ENCODE results near the gene KRTAP5-5. TPM values are rescaled to one million over a fixed set of nuclear protein-coding genes. Genes with fewer than 3 reads are reported as not detected.

Gene KRTAP5-5
- total and polyA plus RNA-seq, 10 donors: not detected

- no peaks in the 10 kb centered on the region for H3K9me3 ChIP-seq
- H3K4me1 ChIP-seq: peaks cover 5 to 34% (median 23%) of the 10 kb centered on the region in 6 donors
- TF ChIP-seq CTCF (IDR thresholded peaks at IDR 0.05 in 8 of 11, conservative IDR thresholded peaks at IDR 0.05 in 3 of 11) (no peak), POLR2AphosphoS5 (IDR thresholded peaks at IDR 0.05) (no peak), POLR2A (IDR thresholded peaks at IDR 0.05) (no peak)
- H3K36me3 ChIP-seq: no peaks in the 10 kb centered on the region
- intact Hi-C loops (cut with DNase I; ENCODE audit: low total_unique reads): loop anchor here (5.0 to 10.0 kb wide), 3 partner anchors 41 to 504 kb away; partner anchors contain the start of gene SYT8
- DNase-seq: peak; percentile 35
- peaks cover 0 to 39% (median 4%) of the 10 kb centered on the region in 7 donors for H3K27me3 ChIP-seq (replicated peaks in 1 of 7)
- WGBS, 5 donors: 54 to 79% (median 74%) methylated on average over 5 of the region's 5 CpGs
- no peak overlapping the region for H3K4me3 ChIP-seq
- H3K27ac ChIP-seq: no peak overlapping the region
Observed at GRCh38 chr11:1650918-1651262, 21.3 kb downstream of the KRTAP5-5 start.

- 85 to 89% (median 86%) methylated on average over 7 of the region's 7 CpGs for WGBS, 5 donors
- TF ChIP-seq POLR2AphosphoS5 (IDR thresholded peaks at IDR 0.05) (no peak), CTCF (IDR thresholded peaks at IDR 0.05 in 8 of 11, conservative IDR thresholded peaks at IDR 0.05 in 3 of 11) (no peak), POLR2A (IDR thresholded peaks at IDR 0.05) (no peak)
- no peak overlapping the region for H3K4me3 ChIP-seq
- peaks cover 0 to 43% (median 4%) of the 10 kb centered on the region in 7 donors for H3K27me3 ChIP-seq (replicated peaks in 1 of 7)
- no peaks in the 10 kb centered on the region for H3K9me3 ChIP-seq
- no peak overlapping the region for H3K27ac ChIP-seq
- H3K4me1 ChIP-seq: peaks cover 5 to 34% (median 23%) of the 10 kb centered on the region in 6 donors
- intact Hi-C loops (cut with DNase I; ENCODE audit: low total_unique reads): loop anchor here (5.0 to 10.0 kb wide), 3 partner anchors 41 to 503 kb away; partner anchors contain the start of gene SYT8
- H3K36me3 ChIP-seq: no peaks in the 10 kb centered on the region
- peak; percentile 29 for DNase-seq
Observed at GRCh38 chr11:1651411-1651980, 21.9 kb downstream of the KRTAP5-5 start.

- no peak overlapping the region for H3K27ac ChIP-seq
- intact Hi-C loops (cut with DNase I; ENCODE audit: low total_unique reads): loop anchor here (5.0 to 10.0 kb wide), 3 partner anchors 40 to 503 kb away; partner anchors contain the start of gene SYT8
- no peak overlapping the region for H3K4me3 ChIP-seq
- H3K4me1 ChIP-seq: peaks cover 5 to 34% (median 23%) of the 10 kb centered on the region in 6 donors
- H3K36me3 ChIP-seq: no peaks in the 10 kb centered on the region
- TF ChIP-seq POLR2A (IDR thresholded peaks at IDR 0.05): no peak
- TF ChIP-seq CTCF (IDR thresholded peaks at IDR 0.05 in 8 of 11, conservative IDR thresholded peaks at IDR 0.05 in 3 of 11): no peak
- no peak for TF ChIP-seq POLR2AphosphoS5 (IDR thresholded peaks at IDR 0.05)
- H3K9me3 ChIP-seq: no peaks in the 10 kb centered on the region
- DNase-seq: peak; percentile 73
- H3K27me3 ChIP-seq (replicated peaks in 1 of 7): peaks cover 0 to 43% (median 4%) of the 10 kb centered on the region in 7 donors
- WGBS, 5 donors: 77 to 87% (median 84%) methylated on average over 15 to 19 of the region's 19 CpGs
Observed at GRCh38 chr11:1652026-1652425, 22.5 kb downstream of the KRTAP5-5 start.

- 52 to 58% (median 54%) methylated on average over 20 of the region's 20 CpGs for WGBS, 5 donors
- Histone ChIP-seq H3K4me3 (no peak overlapping the region), H3K36me3 (no peaks in the 10 kb centered on the region), H3K27ac (no peak overlapping the region), H3K4me1 (peaks cover 5 to 34% (median 23%) of the 10 kb centered on the region in 6 donors), H3K27me3 (replicated peaks in 1 of 7) (peaks cover 0 to 43% (median 4%) of the 10 kb centered on the region in 7 donors), H3K9me3 (no peaks in the 10 kb centered on the region)
- intact Hi-C loops (cut with DNase I; ENCODE audit: low total_unique reads): loop anchor here (5.0 to 10.0 kb wide), 3 partner anchors 40 to 502 kb away; partner anchors contain the start of gene SYT8
- TF ChIP-seq CTCF (IDR thresholded peaks at IDR 0.05 in 8 of 11, conservative IDR thresholded peaks at IDR 0.05 in 3 of 11) (no peak), POLR2AphosphoS5 (IDR thresholded peaks at IDR 0.05) (no peak), POLR2A (IDR thresholded peaks at IDR 0.05) (no peak)
- DNase-seq: no peak
Observed at GRCh38 chr11:1652442-1652770, 22.8 kb downstream of the KRTAP5-5 start.
